ENCODE data around the gene DNAJC15.

DNA sequence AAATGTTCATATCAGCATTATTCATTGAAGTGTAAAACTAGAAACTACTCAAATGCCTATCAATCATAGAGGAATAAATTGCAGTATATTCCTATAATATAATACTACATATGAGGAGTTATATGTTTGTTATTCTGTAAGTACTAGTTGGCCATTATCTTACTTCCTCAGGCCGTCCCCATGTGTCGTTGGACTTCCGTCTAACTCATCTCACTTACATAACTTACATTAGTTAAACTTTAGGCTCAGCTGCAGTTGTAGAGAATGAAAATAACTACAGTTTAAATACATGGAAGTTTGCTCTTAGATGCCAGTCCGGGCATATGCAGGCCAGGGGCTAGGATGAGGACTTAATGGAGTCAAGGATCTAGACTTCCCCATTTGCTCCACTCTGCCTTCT is 22.7 kb upstream of the DNAJC15 start:
- TF ChIP-seq CTCF (conservative IDR thresholded peaks at IDR 0.05 in 1 of 2, IDR thresholded peaks at IDR 0.05 in 1 of 2; ENCODE audit: low read depth in 1 of 2, low read length in 2 of 2) (no peak), EZH2 (IDR thresholded peaks at IDR 0.05; ENCODE audit: low read length, missing control alignments) (no peak)

Measured in fibroblast of lung (primary cell).